IPS-15b (cell line): ENCODE data around the gene FAT1.

Source experiments
- H3K27me3 ChIP-seq: one replicate; pipeline ENCODE4 v1.6.1; 2013; ENCODE audit warnings: low read length; ENCODE audit not compliant: control insufficient read depth, insufficient read depth
- H3K36me3 ChIP-seq: one replicate; pipeline ENCODE4 v1.6.1; 2013; ENCODE audit warnings: low read length; ENCODE audit not compliant: control insufficient read depth, insufficient read depth
- H3K4me1 ChIP-seq: one replicate; pipeline ENCODE4 v1.6.1; 2013; ENCODE audit warnings: mild to moderate bottlenecking, low read length; ENCODE audit not compliant: control insufficient read depth, insufficient read depth
- H3K4me3 ChIP-seq: one replicate; pipeline ENCODE4 v1.5.1; 2013; ENCODE audit warnings: low read depth, low read length
- H3K9ac ChIP-seq: one replicate; pipeline ENCODE4 v1.6.1; 2013; ENCODE audit warnings: low read depth, mild to moderate bottlenecking, low read length
- H3K9me3 ChIP-seq: one replicate; pipeline ENCODE4 v1.6.1; 2013; ENCODE audit warnings: mild to moderate bottlenecking, low read length; ENCODE audit not compliant: control insufficient read depth, insufficient read depth

The FAT1 gene

GRCh38 chr4:186702297-186702696, 21.4 kb downstream of the FAT1 start:
- peaks cover 7% of the 10 kb centered on the region for H3K4me1 ChIP-seq
- no peak overlapping the region for H3K9ac ChIP-seq
- peaks cover 8% of the 10 kb centered on the region for H3K36me3 ChIP-seq
- H3K9me3 ChIP-seq, result no peaks in the 10 kb centered on the region
- H3K4me3 ChIP-seq, result no peak overlapping the region
- H3K27me3 ChIP-seq, result no peaks in the 10 kb centered on the region

- Histone ChIP-seq H3K4me3 (no peak overlapping the region), H3K36me3 (peaks cover 3% of the 10 kb centered on the region), H3K4me1 (peaks cover 7% of the 10 kb centered on the region)
Measured at GRCh38 chr4:186701788-186702187, 21.9 kb downstream of the FAT1 start.

GRCh38 chr4:186701273-186701672, 22.4 kb downstream of the FAT1 start:
- Histone ChIP-seq H3K4me1 (peaks cover 7% of the 10 kb centered on the region), H3K27me3 (no peaks in the 10 kb centered on the region), H3K36me3 (no peaks in the 10 kb centered on the region), H3K4me3 (no peak overlapping the region), H3K9ac (peak overlapping the region; percentile 19), H3K9me3 (no peaks in the 10 kb centered on the region)

More at GRCh38 chr4:186701788-186702187, 21.9 kb downstream of the FAT1 start:
- Histone ChIP-seq H3K9me3 (no peaks in the 10 kb centered on the region), H3K27me3 (no peaks in the 10 kb centered on the region), H3K9ac (no peak overlapping the region)

GRCh38 chr4:186700746-186701145, 22.9 kb downstream of the FAT1 start:
- H3K9ac ChIP-seq, result peak overlapping the region; percentile 19
- no peaks in the 10 kb centered on the region for H3K36me3 ChIP-seq
- no peaks in the 10 kb centered on the region for H3K9me3 ChIP-seq
- no peak overlapping the region for H3K4me3 ChIP-seq
- no peaks in the 10 kb centered on the region for H3K27me3 ChIP-seq
- H3K4me1 ChIP-seq, result peaks cover 7% of the 10 kb centered on the region

GRCh38 chr4:186699881-186700397, 23.7 kb downstream of the FAT1 start:
- Histone ChIP-seq H3K9me3 (no peaks in the 10 kb centered on the region), H3K27me3 (no peaks in the 10 kb centered on the region), H3K9ac (no peak overlapping the region), H3K4me3 (no peak overlapping the region), H3K4me1 (peaks cover 7% of the 10 kb centered on the region), H3K36me3 (no peaks in the 10 kb centered on the region)

- no peak overlapping the region for H3K4me3 ChIP-seq
- no peak overlapping the region for H3K9ac ChIP-seq
- H3K9me3 ChIP-seq, result no peaks in the 10 kb centered on the region
- H3K4me1 ChIP-seq, result peaks cover 7% of the 10 kb centered on the region
- H3K36me3 ChIP-seq, result no peaks in the 10 kb centered on the region
- H3K27me3 ChIP-seq, result no peaks in the 10 kb centered on the region
Measured at GRCh38 chr4:186699298-186699697, 24.4 kb downstream of the FAT1 start.

GRCh38 chr4:186698525-186698924, 25.1 kb downstream of the FAT1 start:
- H3K9ac ChIP-seq, result no peak overlapping the region
- no peaks in the 10 kb centered on the region for H3K9me3 ChIP-seq
- H3K27me3 ChIP-seq, result no peaks in the 10 kb centered on the region
- H3K4me1 ChIP-seq, result peaks cover 7% of the 10 kb centered on the region
- H3K36me3 ChIP-seq, result no peaks in the 10 kb centered on the region
- H3K4me3 ChIP-seq, result no peak overlapping the region

GRCh38 chr4:186698028-186698427, 25.6 kb downstream of the FAT1 start:
- no peak overlapping the region for H3K4me3 ChIP-seq
- H3K27me3 ChIP-seq, result no peaks in the 10 kb centered on the region
- no peak overlapping the region for H3K9ac ChIP-seq
- peaks cover 7% of the 10 kb centered on the region for H3K4me1 ChIP-seq
- no peaks in the 10 kb centered on the region for H3K36me3 ChIP-seq
- H3K9me3 ChIP-seq, result no peaks in the 10 kb centered on the region

GRCh38 chr4:186695392-186695791, 28.3 kb downstream of the FAT1 start:
- Histone ChIP-seq H3K27me3 (no peaks in the 10 kb centered on the region), H3K9ac (no peak overlapping the region), H3K4me3 (no peak overlapping the region), H3K36me3 (no peaks in the 10 kb centered on the region), H3K4me1 (no peaks in the 10 kb centered on the region), H3K9me3 (no peaks in the 10 kb centered on the region)

GRCh38 chr4:186693894-186694293, 29.8 kb downstream of the FAT1 start:
- no peaks in the 10 kb centered on the region for H3K9me3 ChIP-seq
- H3K27me3 ChIP-seq, result no peaks in the 10 kb centered on the region
- no peak overlapping the region for H3K4me3 ChIP-seq
- no peak overlapping the region for H3K9ac ChIP-seq
- peaks cover 15% of the 10 kb centered on the region for H3K4me1 ChIP-seq
- no peaks in the 10 kb centered on the region for H3K36me3 ChIP-seq

GRCh38 chr4:186693159-186693815, 30.4 kb downstream of the FAT1 start:
- no peak overlapping the region for H3K9ac ChIP-seq
- no peaks in the 10 kb centered on the region for H3K9me3 ChIP-seq
- no peaks in the 10 kb centered on the region for H3K36me3 ChIP-seq
- H3K4me1 ChIP-seq, result peaks cover 18% of the 10 kb centered on the region
- H3K4me3 ChIP-seq, result no peak overlapping the region
- no peaks in the 10 kb centered on the region for H3K27me3 ChIP-seq

- no peaks in the 10 kb centered on the region for H3K9me3 ChIP-seq
- no peak overlapping the region for H3K9ac ChIP-seq
- no peaks in the 10 kb centered on the region for H3K27me3 ChIP-seq
- peaks cover 33% of the 10 kb centered on the region for H3K4me1 ChIP-seq
- no peaks in the 10 kb centered on the region for H3K36me3 ChIP-seq
- no peak overlapping the region for H3K4me3 ChIP-seq
Measured at GRCh38 chr4:186691396-186691795, 32.3 kb downstream of the FAT1 start.
